Measurements from ENCODE around the gene MICAL3. TPM values are rescaled to one million over a fixed set of nuclear protein-coding genes. Genes with fewer than 3 reads are reported as not detected.

The MICAL3 gene
- total and polyA plus RNA-seq, 2 of the 8 experiments (the other 6 are each of a cell fraction or from before 2014, with no cell fraction given), result 8.3 to 41.8 TPM

DNA sequence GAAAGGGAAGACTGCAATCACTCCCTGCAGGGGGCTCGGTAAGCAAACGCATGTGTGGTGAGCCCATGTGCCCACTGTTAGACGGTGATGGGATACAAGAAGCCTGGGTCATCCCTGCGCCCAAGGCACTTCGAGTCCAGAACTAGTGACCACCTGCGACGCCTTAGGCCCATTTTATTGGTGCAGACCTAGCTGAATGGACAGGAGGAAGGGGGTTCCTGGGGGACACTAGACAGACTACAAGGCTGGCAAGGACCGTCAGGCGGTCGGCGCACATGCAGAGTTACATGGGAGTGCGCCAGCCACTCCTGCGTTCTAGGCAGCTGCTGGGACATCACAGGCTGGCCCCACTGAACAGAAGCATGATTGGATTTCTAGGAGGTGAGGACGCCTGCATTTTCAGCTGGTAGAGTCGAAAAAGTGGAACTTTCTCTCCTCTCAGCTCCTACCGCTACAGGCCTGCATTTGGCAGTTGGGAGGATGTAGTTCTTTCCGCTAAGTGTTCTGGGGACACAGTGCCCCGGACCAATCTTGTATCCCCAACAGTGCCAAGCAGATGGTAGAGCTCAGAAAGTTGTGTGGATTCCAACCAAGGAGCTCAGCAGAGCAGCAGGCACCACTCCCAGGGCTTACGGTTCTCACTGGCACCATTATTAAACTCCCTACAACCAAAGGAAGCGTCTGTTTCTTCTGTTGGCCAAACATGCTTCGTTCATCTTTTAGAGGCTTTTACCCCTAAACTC, 285.8 kb downstream of the MICAL3 start:
- Histone ChIP-seq H3K9me3 (ENCODE audit: insufficient read depth in 2 of 2, low read depth in 1 of 2, low read length in 1 of 2) (no peaks in the 10 kb centered on the region), H3K18ac (ENCODE audit: extremely low read depth, low read length) (no peak overlapping the region), H2AK5ac (ENCODE audit: low read depth, low read length) (no peak overlapping the region), H2BK20ac (ENCODE audit: low read length) (no peak overlapping the region), H4K91ac (replicated peaks; ENCODE audit: insufficient read length, low read length) (no peak overlapping the region), H3K14ac (ENCODE audit: insufficient read length) (no peak overlapping the region), H3K23me2 (ENCODE audit: low read depth, low read length) (no peaks in the 10 kb centered on the region), H3K79me2 (ENCODE audit: control insufficient read depth in 1 of 2, insufficient read depth in 2 of 2, low read length in 2 of 2) (no peaks in the 10 kb centered on the region), H2BK15ac (ENCODE audit: low read length) (no peak overlapping the region), H4K20me1 (replicated peaks in 1 of 2; ENCODE audit: control insufficient read depth in 1 of 2, insufficient read depth in 2 of 2, low read length in 2 of 2) (peaks cover 0 to 2% of the 10 kb centered on the region in 2 experiments), H2BK120ac (replicated peaks; ENCODE audit: low read depth, low read length) (no peak overlapping the region), H3K9ac (replicated peaks in 1 of 4; ENCODE audit: extremely low read depth in 1 of 4, low read depth in 3 of 4, low read length in 3 of 4) (no peak overlapping the region), H3K4me1 (replicated peaks in 1 of 4; ENCODE audit: control insufficient read depth in 3 of 4, insufficient read depth in 4 of 4, low read length in 3 of 4) (peaks cover 0 to 7% (median 3%) of the 10 kb centered on the region in 4 experiments; a peak in 4 of 7 replicates), H2AFZ (ENCODE audit: low read length) (no peak overlapping the region), H4K8ac (ENCODE audit: extremely low read depth, insufficient read depth, low read length) (no peak overlapping the region), H4K5ac (ENCODE audit: insufficient read length, low read depth, low read length) (no peak overlapping the region), H3K23ac (ENCODE audit: insufficient read length) (no peak overlapping the region), H3K27me3 (replicated peaks in 1 of 4; ENCODE audit: control insufficient read depth in 3 of 4, extremely low read depth in 1 of 4, insufficient read depth in 3 of 4, low read length in 3 of 4) (no peaks in the 10 kb centered on the region), H3K56ac (replicated peaks; ENCODE audit: insufficient read length, low read depth, low read length) (no peak overlapping the region), H3K36me3 (ENCODE audit: control insufficient read depth in 2 of 4, insufficient read depth in 4 of 4, low read length in 3 of 4) (peaks cover 0 to 7% (median 5%) of the 10 kb centered on the region in 4 experiments; a peak in 5 of 8 replicates), H3K27ac (ENCODE audit: low read depth, low read length) (no peak overlapping the region), H3K4me2 (ENCODE audit: insufficient read depth in 1 of 2, low read depth in 2 of 2, low read length in 2 of 2) (no peak overlapping the region), H3K4me3 (ENCODE audit: extremely low read depth in 1 of 4, insufficient read depth in 2 of 4, low read depth in 3 of 4, low read length in 4 of 4) (no peak overlapping the region), H3K79me1 (ENCODE audit: low read depth, low read length) (no peaks in the 10 kb centered on the region), H2BK12ac (ENCODE audit: low read depth, low read length) (no peak overlapping the region), H3K4ac (replicated peaks; ENCODE audit: insufficient read length, low read depth, low read length) (no peak overlapping the region), H2BK5ac (ENCODE audit: low read depth, low read length) (no peak overlapping the region)
- TF ChIP-seq RNF2 (IDR thresholded peaks at IDR 0.05; ENCODE audit: borderline replicate concordance, low read depth, low read length, missing control alignments, poor library complexity, severe bottlenecking) (no peak), JUND (IDR thresholded peaks at IDR 0.05; ENCODE audit: low read length) (no peak), ASH2L (IDR thresholded peaks at IDR 0.05; ENCODE audit: low read length) (no peak), E2F6 (IDR thresholded peaks at IDR 0.05) (no peak)
- DNase-seq (ENCODE audit: low read depth in 1 of 2, low spot score in 2 of 2) (no peak), FAIRE-seq (no peak)
- POLR2A ChIA-PET (ENCODE audit: partially characterized antibody), result interaction anchor here (1.0 kb wide), 1 partner anchor 29 kb away, joined by 3 read pairs; no protein-coding TSS in a partner anchor
- CTCF ChIA-PET (ENCODE audit: partially characterized antibody), result interaction anchor here (0.8 to 12.0 kb wide), 6 partner anchors 15 to 628 kb away, joined by 3 to 174 read pairs (median 4); no protein-coding TSS in a partner anchor
- 95% methylated on average over 21 of the region's 21 CpGs; no CpG with 5 or more reads in 1 of the 2 experiments for WGBS, 2 experiments (ENCODE audit: extremely low coverage in 1 of 2, insufficient coverage in 1 of 2, insufficient read length in 1 of 2, insufficient replicate concordance in 2 of 2, low coverage in 1 of 2, low lambda C conversion rate in 2 of 2, missing lambda C conversion rate in 1 of 2)
